VCaP (cell line): ENCODE data around the gene LAMA2.

Experiments
- H3K27ac ChIP-seq: fragments of 450-650 bp; 2 replicates; pipeline ENCODE4 v1.5.1; 2017
- CTCF ChIP-seq: fragments of 450-650 bp; conservative IDR thresholded peaks from 2 replicates; pipeline ENCODE4 v1.5.1; 2017; ENCODE audit warnings: mild to moderate bottlenecking, moderate library complexity

LAMA2 gene

GRCh38 chr6:129248946-129249345 lies 366.0 kb downstream of the LAMA2 start:
- no peak overlapping the region for H3K27ac ChIP-seq
- TF ChIP-seq CTCF: no peak

- peak; percentile 93 for TF ChIP-seq CTCF
Measured at GRCh38 chr6:129251669-129252376, 368.9 kb downstream of the LAMA2 start.

GRCh38 chr6:129252377-129253071 lies 369.6 kb downstream of the LAMA2 start:
- peak; percentile 8 for TF ChIP-seq CTCF
- no peak overlapping the region for H3K27ac ChIP-seq

More at GRCh38 chr6:129251669-129252376, 368.9 kb downstream of the LAMA2 start:
- H3K27ac ChIP-seq: no peak overlapping the region

- H3K27ac ChIP-seq: no peak overlapping the region
- no peak for TF ChIP-seq CTCF
Measured at GRCh38 chr6:129253242-129253641, 370.3 kb downstream of the LAMA2 start.

- no peak for TF ChIP-seq CTCF
- no peak overlapping the region for H3K27ac ChIP-seq
Measured at GRCh38 chr6:129253727-129254126, 370.8 kb downstream of the LAMA2 start.

- no peak for TF ChIP-seq CTCF
Measured at GRCh38 chr6:129257196-129257595, 374.3 kb downstream of the LAMA2 start.

GRCh38 chr6:129262661-129263060 lies 379.7 kb downstream of the LAMA2 start:
- TF ChIP-seq CTCF: no peak
- H3K27ac ChIP-seq: no peak overlapping the region

More at GRCh38 chr6:129257196-129257595, 374.3 kb downstream of the LAMA2 start:
- no peak overlapping the region for H3K27ac ChIP-seq
